Panc1 (cell line): ENCODE results near the gene CCDC85C. TPM values are rescaled to one million over a fixed set of nuclear protein-coding genes. Genes with fewer than 3 reads are reported as not detected.

Experiments
- ATAC-seq: fragments of 200-7000 bp; cut with Tn5 transposase; 2 replicates; pipeline ENCODE4 v1.9.1; 2020; ENCODE audit warnings: mild to moderate bottlenecking, moderate library complexity
- BruUV-seq: library from RNA; stranded (reverse); fragments of 400-500 nt; replicated peaks from 2 replicates; lab custom pipeline; 2021; lab: Mats Ljungman, UMichigan
- CTCF ChIA-PET: fragments of 300-600 bp; sonication (Branson Sonifier 250); formaldehyde crosslinking; loops from one replicate; lab custom pipeline; 2022; ENCODE audit warnings: antibody characterized with exemption; lab: Charles Lee
- POLR2A ChIA-PET: fragments of 300-600 bp; sonication (Branson Sonifier 250); formaldehyde crosslinking; loops from one replicate; lab custom pipeline; 2022; ENCODE audit warnings: antibody characterized with exemption; lab: Charles Lee
- DNase-seq: peaks from one replicate; pipeline ENCODE4 v3.0.0-alpha.2; 2010; ENCODE audit warnings: low read depth, low spot score
- H3K27ac ChIP-seq: 2 replicates; pipeline ENCODE4 v1.5.1; 2011; ENCODE audit warnings: mild to moderate bottlenecking, low read length, inconsistent platforms
- H3K27me3 ChIP-seq: fragments of 200-500 bp; sonication (Bioruptor generic); 2 replicates; pipeline ENCODE4 v1.6.0; 2014; ENCODE audit warnings: low read length, inconsistent platforms; ENCODE audit not compliant: control insufficient read depth, insufficient read depth
- H3K36me3 ChIP-seq: fragments of 200-500 bp; sonication (Bioruptor generic); 2 replicates; pipeline ENCODE4 v1.5.1; 2014; ENCODE audit warnings: inconsistent platforms, mild to moderate bottlenecking, low read length, moderate library complexity; ENCODE audit not compliant: control insufficient read depth, insufficient read depth
- H3K4me1 ChIP-seq: 2 replicates; pipeline ENCODE4 v1.5.1; 2011; ENCODE audit warnings: inconsistent platforms, mild to moderate bottlenecking, low read length, moderate library complexity; ENCODE audit not compliant: control insufficient read depth, insufficient read depth
- H3K4me3 ChIP-seq, 2 experiments: 2 replicates each; pipeline ENCODE4 v1.5.1; 2011 to 2012; ENCODE audit warnings: low read depth in 2 of 2, low read length in 2 of 2, mild to moderate bottlenecking in 2 of 2, inconsistent platforms in 1 of 2, moderate library complexity in 1 of 2
- H3K9me3 ChIP-seq: fragments of 200-500 bp; sonication (Bioruptor generic); 2 replicates; pipeline ENCODE4 v1.5.1; 2014; ENCODE audit warnings: low read depth, mild to moderate bottlenecking, inconsistent platforms, low read length, moderate library complexity; ENCODE audit not compliant: control insufficient read depth, insufficient read depth
- CTCF ChIP-seq: fragments of 450-650 bp; IDR thresholded peaks from 2 replicates; pipeline ENCODE4 v1.5.1; 2017; ENCODE audit warnings: mild to moderate bottlenecking
- POLR2AphosphoS5 ChIP-seq: IDR thresholded peaks from 2 replicates; pipeline ENCODE4 v1.6.1; 2012; ENCODE audit warnings: mild to moderate bottlenecking, low read depth, low read length, moderate library complexity
- SIN3A ChIP-seq: IDR thresholded peaks from 2 replicates; pipeline ENCODE4 v1.6.1; 2012; ENCODE audit warnings: low read depth, mild to moderate bottlenecking, low read length, moderate library complexity, borderline replicate concordance; ENCODE audit not compliant: insufficient read depth
- TCF7L2 ChIP-seq: IDR thresholded peaks from 2 replicates; pipeline ENCODE4 v1.6.1; 2011; ENCODE audit warnings: mild to moderate bottlenecking, low read depth, low read length, inconsistent platforms
- in situ Hi-C: cut with HindIII; loops from 2 replicates; pipeline ENCODE4 v1.10.0; 2016; ENCODE audit warnings: low sequenced_read_pairs, low pct_unique_long_range_greater_than_20kb
- intact Hi-C: fragments of 100-400 bp; cut with micrococcal nuclease; formaldehyde crosslinking; loops from one replicate; pipeline ENCODE4 v1.10.0; 2022; ENCODE audit not compliant: unreplicated experiment
- total RNA-seq: library from RNA; stranded (reverse); gene quantifications from one replicate; pipeline ENCODE4 v1.2.1, GENCODE V29; 2021; ENCODE audit not compliant: unreplicated experiment
- TF ChIP-seq, protein P1 (sequence below), 2 experiments: IDR thresholded peaks; 2 replicates each; pipeline ENCODE4 v1.6.1; 2011 to 2012; ENCODE audit warnings: low read depth in 2 of 2, control low read depth in 1 of 2, low read length in 1 of 2, mild to moderate bottlenecking in 1 of 2, moderate library complexity in 1 of 2; ENCODE audit not compliant: insufficient read depth in 1 of 2

The CCDC85C gene
- total RNA-seq, 1 experiment from 2014 or later, result 96.6 TPM

- ATAC-seq, result no peak
- no peak for DNase-seq
- TF ChIP-seq SIN3A (no peak), POLR2AphosphoS5 (no peak), TCF7L2 (no peak), CTCF (no peak)
- TF ChIP-seq, protein P1, sequence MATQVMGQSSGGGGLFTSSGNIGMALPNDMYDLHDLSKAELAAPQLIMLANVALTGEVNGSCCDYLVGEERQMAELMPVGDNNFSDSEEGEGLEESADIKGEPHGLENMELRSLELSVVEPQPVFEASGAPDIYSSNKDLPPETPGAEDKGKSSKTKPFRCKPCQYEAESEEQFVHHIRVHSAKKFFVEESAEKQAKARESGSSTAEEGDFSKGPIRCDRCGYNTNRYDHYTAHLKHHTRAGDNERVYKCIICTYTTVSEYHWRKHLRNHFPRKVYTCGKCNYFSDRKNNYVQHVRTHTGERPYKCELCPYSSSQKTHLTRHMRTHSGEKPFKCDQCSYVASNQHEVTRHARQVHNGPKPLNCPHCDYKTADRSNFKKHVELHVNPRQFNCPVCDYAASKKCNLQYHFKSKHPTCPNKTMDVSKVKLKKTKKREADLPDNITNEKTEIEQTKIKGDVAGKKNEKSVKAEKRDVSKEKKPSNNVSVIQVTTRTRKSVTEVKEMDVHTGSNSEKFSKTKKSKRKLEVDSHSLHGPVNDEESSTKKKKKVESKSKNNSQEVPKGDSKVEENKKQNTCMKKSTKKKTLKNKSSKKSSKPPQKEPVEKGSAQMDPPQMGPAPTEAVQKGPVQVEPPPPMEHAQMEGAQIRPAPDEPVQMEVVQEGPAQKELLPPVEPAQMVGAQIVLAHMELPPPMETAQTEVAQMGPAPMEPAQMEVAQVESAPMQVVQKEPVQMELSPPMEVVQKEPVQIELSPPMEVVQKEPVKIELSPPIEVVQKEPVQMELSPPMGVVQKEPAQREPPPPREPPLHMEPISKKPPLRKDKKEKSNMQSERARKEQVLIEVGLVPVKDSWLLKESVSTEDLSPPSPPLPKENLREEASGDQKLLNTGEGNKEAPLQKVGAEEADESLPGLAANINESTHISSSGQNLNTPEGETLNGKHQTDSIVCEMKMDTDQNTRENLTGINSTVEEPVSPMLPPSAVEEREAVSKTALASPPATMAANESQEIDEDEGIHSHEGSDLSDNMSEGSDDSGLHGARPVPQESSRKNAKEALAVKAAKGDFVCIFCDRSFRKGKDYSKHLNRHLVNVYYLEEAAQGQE (IDR thresholded peaks at IDR 0.05; ENCODE audit: insufficient read depth in 1 of 2, low read depth in 2 of 2, low read length in 1 of 2), result no peak
- Histone ChIP-seq H3K27ac (no peak overlapping the region), H3K4me3 (no peak overlapping the region), H3K27me3 (no peaks in the 10 kb centered on the region), H3K4me1 (peaks cover 5% of the 10 kb centered on the region), H3K36me3 (no peaks in the 10 kb centered on the region), H3K9me3 (no peaks in the 10 kb centered on the region)
- intact Hi-C loops (loop anchor here (2.0 kb wide), 1 partner anchor 109 kb away; no protein-coding TSS in a partner anchor), in situ Hi-C loops (no loop called here)
- POLR2A ChIA-PET, result interaction anchor here (0.7 kb wide), 1 partner anchor 24 kb away, joined by 3 read pairs; the partner anchor contains the start of gene CCDC85C
- CTCF ChIA-PET, result interaction anchor here (0.7 to 1.2 kb wide), 4 partner anchors 43 to 285 kb away, joined by 3 to 13 read pairs (median 4); no protein-coding TSS in a partner anchor
- BruUV-seq, result no TSS peak
Observed at GRCh38 chr14:99627510-99628381, 23.7 kb upstream of the CCDC85C start.

DNA sequence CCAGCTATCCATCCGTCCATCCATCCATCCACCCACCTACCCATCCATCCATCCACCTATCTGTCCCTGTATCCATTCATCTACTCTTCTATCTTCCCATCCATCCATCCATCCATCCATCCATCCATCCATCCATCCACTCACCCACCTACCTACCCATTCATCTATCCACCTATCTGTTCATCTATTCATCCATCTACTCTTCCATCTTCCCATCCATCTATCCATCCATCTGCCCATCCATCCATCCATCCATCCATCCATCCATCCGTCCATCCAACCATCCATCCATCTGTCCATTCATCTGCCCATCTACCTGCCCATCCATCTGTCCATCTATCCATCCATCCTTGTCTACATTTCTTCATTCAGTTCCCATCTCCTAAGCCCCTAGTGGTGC lies 23.1 kb upstream of the CCDC85C start:
- no TSS peak for BruUV-seq
- ATAC-seq (no peak), DNase-seq (no peak)
- Histone ChIP-seq H3K27ac (no peak overlapping the region), H3K27me3 (no peaks in the 10 kb centered on the region), H3K4me1 (peaks cover 5% of the 10 kb centered on the region), H3K4me3 (no peak overlapping the region), H3K36me3 (no peaks in the 10 kb centered on the region), H3K9me3 (no peaks in the 10 kb centered on the region)
- CTCF ChIA-PET, result no interaction called here
- in situ Hi-C loops, result no loop called here
- POLR2A ChIA-PET, result no interaction called here
- TF ChIP-seq TCF7L2, result no peak
- TF ChIP-seq, protein P1 (IDR thresholded peaks at IDR 0.05; ENCODE audit: insufficient read depth in 1 of 2, low read depth in 2 of 2, low read length in 1 of 2), result no peak
- no peak for TF ChIP-seq POLR2AphosphoS5
- TF ChIP-seq SIN3A, result no peak
- intact Hi-C loops, result no loop called here
